Skeletal muscle tissue (tissue), 4 donors: ENCODE measurements around the gene RMDN2. TPM values are rescaled to one million over a fixed set of nuclear protein-coding genes. Genes with fewer than 3 reads are reported as not detected.

Source experiments
- H3K27ac ChIP-seq: one replicate; pipeline ENCODE4 v1.7.0; 2013; ENCODE audit warnings: mild to moderate bottlenecking, low read depth, low read length, inconsistent platforms
- H3K27me3 ChIP-seq, 3 donors: one replicate each; pipeline ENCODE4 v1.7.0; 2013; ENCODE audit warnings: low read length in 3 of 3; ENCODE audit not compliant: control insufficient read depth in 3 of 3, insufficient read depth in 3 of 3
- H3K36me3 ChIP-seq, 3 donors: one replicate each; pipeline ENCODE4 v1.7.0; 2013; ENCODE audit warnings: low read length in 3 of 3; ENCODE audit not compliant: control insufficient read depth in 3 of 3, insufficient read depth in 3 of 3
- H3K4me1 ChIP-seq, 3 donors: one replicate each; pipeline ENCODE4 v1.7.0; 2013; ENCODE audit warnings: low read length in 3 of 3, mild to moderate bottlenecking in 3 of 3; ENCODE audit not compliant: control insufficient read depth in 3 of 3, insufficient read depth in 3 of 3
- H3K4me3 ChIP-seq, 3 donors: one replicate each; pipeline ENCODE4 v1.7.0; 2013; ENCODE audit warnings: low read length in 3 of 3
- H3K9ac ChIP-seq, 3 donors: one replicate each; pipeline ENCODE4 v1.7.0; 2013; ENCODE audit warnings: low read length in 3 of 3, mild to moderate bottlenecking in 3 of 3, moderate library complexity in 2 of 3, low read depth in 1 of 3
- H3K9me3 ChIP-seq, 3 donors: one replicate each; pipeline ENCODE4 v1.7.0; 2013; ENCODE audit warnings: low read length in 3 of 3; ENCODE audit not compliant: control insufficient read depth in 3 of 3
- total RNA-seq: library from RNA; depleted of rRNA; stranded (reverse); fragments of >200 nt; gene quantifications from one replicate; pipeline ENCODE4 v1.2.3, GENCODE V29; 2014
- donor health status: Osteomylitis.

The RMDN2 gene
- total RNA-seq, 1 donor from 2014 or later: 12.0 TPM

- no peaks in the 10 kb centered on the region for H3K36me3 ChIP-seq
- no peak overlapping the region for H3K9ac ChIP-seq
- H3K4me3 ChIP-seq: no peak overlapping the region
- no peak overlapping the region for H3K27ac ChIP-seq
- peaks cover 0 to 4% (median 0%) of the 10 kb centered on the region in 3 donors for H3K4me1 ChIP-seq
- H3K27me3 ChIP-seq: no peaks in the 10 kb centered on the region
- no peaks in the 10 kb centered on the region for H3K9me3 ChIP-seq
Observed at GRCh38 chr2:37912616-37913015, 12.5 kb upstream of the RMDN2 start.

- Histone ChIP-seq H3K4me1 (peaks cover 0 to 4% (median 0%) of the 10 kb centered on the region in 3 donors), H3K27ac (no peak overlapping the region), H3K9ac (no peak overlapping the region), H3K36me3 (no peaks in the 10 kb centered on the region), H3K27me3 (no peaks in the 10 kb centered on the region), H3K4me3 (no peak overlapping the region), H3K9me3 (no peaks in the 10 kb centered on the region)
Observed at GRCh38 chr2:37914340-37914739, 10.7 kb upstream of the RMDN2 start.

- Histone ChIP-seq H3K4me3 (no peak overlapping the region), H3K27ac (no peak overlapping the region), H3K27me3 (no peaks in the 10 kb centered on the region)
Observed at GRCh38 chr2:37915773-37916172, 9.3 kb upstream of the RMDN2 start.

GRCh38 chr2:37916512-37917082 lies 8.5 kb upstream of the RMDN2 start:
- H3K27me3 ChIP-seq: no peaks in the 10 kb centered on the region
- H3K36me3 ChIP-seq: no peaks in the 10 kb centered on the region
- H3K9me3 ChIP-seq: no peaks in the 10 kb centered on the region
- peaks cover 0 to 4% (median 0%) of the 10 kb centered on the region in 3 donors for H3K4me1 ChIP-seq
- no peak overlapping the region for H3K4me3 ChIP-seq
- no peak overlapping the region for H3K27ac ChIP-seq
- H3K9ac ChIP-seq: no peak overlapping the region

More at GRCh38 chr2:37915773-37916172, 9.3 kb upstream of the RMDN2 start:
- peaks cover 0 to 4% (median 0%) of the 10 kb centered on the region in 3 donors for H3K4me1 ChIP-seq
- no peak overlapping the region for H3K9ac ChIP-seq
- no peaks in the 10 kb centered on the region for H3K36me3 ChIP-seq
- H3K9me3 ChIP-seq: no peaks in the 10 kb centered on the region

- no peaks in the 10 kb centered on the region for H3K9me3 ChIP-seq
- no peak overlapping the region for H3K27ac ChIP-seq
- no peaks in the 10 kb centered on the region for H3K36me3 ChIP-seq
- peaks cover 0 to 4% (median 0%) of the 10 kb centered on the region in 3 donors for H3K4me1 ChIP-seq
- no peak overlapping the region for H3K9ac ChIP-seq
- H3K4me3 ChIP-seq: no peak overlapping the region
- no peaks in the 10 kb centered on the region for H3K27me3 ChIP-seq
Observed at GRCh38 chr2:37917281-37918228, 7.5 kb upstream of the RMDN2 start.

GRCh38 chr2:37918742-37919186 lies 6.3 kb upstream of the RMDN2 start:
- Histone ChIP-seq H3K27ac (no peak overlapping the region), H3K4me1 (peaks cover 0 to 4% (median 0%) of the 10 kb centered on the region in 3 donors), H3K36me3 (no peaks in the 10 kb centered on the region), H3K9ac (no peak overlapping the region), H3K27me3 (no peaks in the 10 kb centered on the region), H3K4me3 (no peak overlapping the region), H3K9me3 (no peaks in the 10 kb centered on the region)

- no peak overlapping the region for H3K27ac ChIP-seq
- H3K9me3 ChIP-seq: no peaks in the 10 kb centered on the region
- H3K9ac ChIP-seq: no peak overlapping the region
- no peak overlapping the region for H3K4me3 ChIP-seq
- H3K4me1 ChIP-seq: peaks cover 0 to 5% (median 0%) of the 10 kb centered on the region in 3 donors
- H3K36me3 ChIP-seq: no peaks in the 10 kb centered on the region
- H3K27me3 ChIP-seq: no peaks in the 10 kb centered on the region
Observed at GRCh38 chr2:37919631-37920032, 5.5 kb upstream of the RMDN2 start.

GRCh38 chr2:37920570-37920969 lies 4.5 kb upstream of the RMDN2 start:
- Histone ChIP-seq H3K36me3 (no peaks in the 10 kb centered on the region), H3K4me1 (peaks cover 0 to 8% (median 0%) of the 10 kb centered on the region in 3 donors), H3K9ac (no peak overlapping the region), H3K27me3 (no peaks in the 10 kb centered on the region), H3K4me3 (no peak overlapping the region), H3K27ac (no peak overlapping the region), H3K9me3 (no peaks in the 10 kb centered on the region)

GRCh38 chr2:37921781-37922180 lies 3.3 kb upstream of the RMDN2 start:
- no peak overlapping the region for H3K27ac ChIP-seq
- no peaks in the 10 kb centered on the region for H3K27me3 ChIP-seq
- H3K9me3 ChIP-seq: no peaks in the 10 kb centered on the region
- H3K9ac ChIP-seq: no peak overlapping the region
- peaks cover 0 to 4% (median 0%) of the 10 kb centered on the region in 3 donors for H3K4me1 ChIP-seq
- no peaks in the 10 kb centered on the region for H3K36me3 ChIP-seq
- H3K4me3 ChIP-seq: no peak overlapping the region
